Stimulated activated CD4-positive, alpha-beta T cell treated with anti-CD3 and anti-CD28 coated beads, Interleukin-4, amount 100 ng/mL, for 1 hour (primary cell): Measurements from ENCODE around the gene TMEM187.

ENCODE experiments used
- DNase-seq: peaks from one replicate; pipeline ENCODE4 v3.0.0-alpha.2; 2020

The TMEM187 gene

DNA sequence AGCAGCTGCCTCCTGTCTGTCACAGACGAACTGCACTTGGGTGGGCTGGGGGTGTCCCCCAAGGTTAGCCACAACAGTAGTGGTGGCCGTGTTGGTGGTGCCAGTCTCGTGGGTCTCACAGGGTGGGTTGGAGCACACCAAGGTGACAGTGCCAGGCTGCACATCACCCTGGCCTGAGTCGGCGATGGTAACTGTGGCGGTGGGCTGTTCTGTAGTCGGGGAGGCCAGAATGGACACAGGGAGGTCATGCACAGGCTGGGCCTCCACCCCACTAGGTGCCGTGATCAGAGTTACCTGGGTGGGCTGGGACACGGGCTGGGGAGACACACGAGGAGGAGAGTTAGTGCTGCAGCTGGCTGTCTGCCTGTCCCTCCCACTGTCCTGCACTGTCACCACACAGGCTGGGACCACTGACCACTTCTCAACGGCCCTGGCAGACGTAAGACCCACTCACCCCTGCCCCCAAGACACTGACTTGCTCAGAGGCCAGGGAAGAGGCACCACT is 17.3 kb upstream of the TMEM187 start:
- no peak for DNase-seq

DNA sequence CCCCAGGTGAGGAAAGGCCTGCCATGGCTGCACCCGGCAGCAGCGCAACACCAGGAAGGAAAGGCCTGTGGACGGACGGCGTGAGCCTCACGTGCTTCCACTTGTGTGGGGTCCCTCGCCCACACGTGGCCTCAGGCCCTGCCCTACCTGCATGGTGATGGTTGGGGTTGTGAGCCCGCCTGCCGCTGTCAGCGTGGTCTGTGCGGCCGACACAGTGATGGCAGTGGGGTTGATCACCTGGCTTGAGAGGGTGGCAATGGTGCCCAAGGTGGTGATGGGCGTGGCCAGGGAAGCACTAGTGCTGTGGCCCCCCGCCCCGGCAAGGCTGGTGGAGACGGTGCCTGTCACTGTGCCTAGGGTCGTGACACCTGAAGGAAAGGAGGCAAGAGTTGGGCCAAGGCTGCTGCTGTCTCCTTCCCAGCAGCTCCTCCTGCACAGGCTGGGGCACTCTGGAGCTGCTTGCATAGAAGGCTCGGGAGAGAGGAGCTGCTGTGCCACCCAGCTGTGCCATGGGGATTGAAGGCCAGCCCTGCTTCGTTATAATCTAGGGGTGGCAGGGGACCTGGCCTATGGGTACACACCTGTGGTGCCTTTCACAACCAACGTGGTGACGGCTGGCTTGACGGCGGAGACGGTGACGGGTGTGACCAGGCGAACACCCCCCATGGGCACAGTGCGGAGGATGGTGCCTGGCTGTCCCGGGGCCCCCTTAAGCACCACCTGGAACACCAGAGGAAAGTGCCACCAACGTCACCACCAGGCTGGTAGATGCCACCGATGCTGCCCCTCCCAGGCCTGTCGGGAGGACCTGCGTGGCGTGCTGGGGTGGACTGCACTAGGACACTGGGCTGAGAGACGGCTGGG is 16.3 kb upstream of the TMEM187 start:
- DNase-seq: no peak

DNA sequence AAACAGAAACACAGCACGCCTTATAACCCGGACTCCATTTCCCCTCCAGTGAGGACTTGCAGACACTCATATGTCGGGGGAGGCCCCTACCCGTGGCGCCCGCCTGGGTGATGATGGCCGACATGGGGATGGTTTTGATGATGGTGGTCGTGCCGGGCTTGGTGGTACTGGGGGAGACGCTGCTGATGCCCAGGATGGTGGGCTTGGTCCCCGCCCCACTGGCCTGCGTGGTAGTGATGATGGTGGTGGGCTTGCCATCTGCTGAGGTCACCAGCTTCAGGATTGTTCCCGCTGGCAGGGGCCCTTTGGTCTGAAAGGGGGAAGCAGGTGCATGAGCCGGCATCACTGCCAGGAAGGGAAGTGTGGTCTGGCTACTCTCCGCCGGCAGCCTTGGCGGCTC is 15.3 kb upstream of the TMEM187 start:
- no peak for DNase-seq

DNA sequence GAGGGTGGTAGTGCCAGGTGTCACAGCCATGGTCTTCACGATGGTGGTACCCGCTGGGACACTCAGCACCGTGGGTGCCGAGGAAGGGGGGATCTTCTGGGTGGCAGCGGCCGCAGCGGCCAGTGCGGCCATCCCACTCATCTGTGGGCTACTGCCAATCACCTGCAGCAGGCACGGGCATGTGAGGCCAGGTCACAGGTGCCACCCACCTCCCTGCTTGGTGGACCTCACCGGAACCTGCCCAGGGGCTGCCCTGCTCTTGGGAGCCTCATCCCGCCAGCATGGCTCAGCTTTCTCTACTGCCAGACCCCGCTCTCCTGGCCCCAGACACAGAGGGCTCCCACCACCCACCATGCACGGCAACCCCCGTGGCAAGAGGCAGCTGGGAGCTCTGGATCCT is 13.9 kb upstream of the TMEM187 start:
- DNase-seq: no peak

DNA sequence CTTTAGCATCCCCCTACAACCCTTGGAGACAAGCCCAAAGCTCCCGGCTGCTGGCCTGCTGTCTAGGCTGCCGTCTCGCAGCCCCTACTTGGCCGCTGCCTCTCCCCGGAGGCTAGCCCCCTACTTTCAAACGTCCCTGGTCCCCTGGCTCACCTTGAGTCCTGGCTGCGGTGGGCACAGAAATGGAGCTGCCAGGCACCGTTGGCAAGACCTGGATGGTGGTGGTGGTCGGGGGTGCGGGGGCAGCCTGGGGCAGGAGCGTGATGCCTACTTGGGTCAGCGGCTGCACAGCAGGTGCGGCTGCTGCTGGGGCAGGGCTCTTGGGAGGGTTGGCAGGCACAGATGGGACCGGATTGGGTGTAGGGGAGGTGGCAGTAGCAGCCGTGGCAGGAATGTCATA is 12.9 kb upstream of the TMEM187 start:
- DNase-seq: no peak

DNA sequence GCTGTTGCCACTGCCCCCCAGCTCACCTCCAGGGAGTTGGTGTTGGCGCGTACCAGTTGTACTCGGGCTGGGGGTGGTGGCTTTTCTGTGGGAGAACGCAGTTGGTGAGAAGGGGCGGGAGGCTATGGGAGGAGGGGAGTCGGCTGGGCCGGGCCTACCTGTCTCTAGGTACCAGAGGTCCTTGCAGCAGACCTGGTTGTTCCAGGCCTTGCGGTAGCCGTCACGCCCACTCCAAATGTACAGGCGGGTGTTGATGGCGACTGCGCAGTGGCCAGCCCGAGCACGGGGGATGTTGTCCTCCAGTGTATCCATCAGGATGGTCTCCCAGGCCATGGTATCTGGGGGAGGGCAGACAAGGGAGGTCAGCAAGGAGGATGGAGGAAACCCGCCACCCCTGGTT is 12.5 kb upstream of the TMEM187 start:
- no peak for DNase-seq

DNA sequence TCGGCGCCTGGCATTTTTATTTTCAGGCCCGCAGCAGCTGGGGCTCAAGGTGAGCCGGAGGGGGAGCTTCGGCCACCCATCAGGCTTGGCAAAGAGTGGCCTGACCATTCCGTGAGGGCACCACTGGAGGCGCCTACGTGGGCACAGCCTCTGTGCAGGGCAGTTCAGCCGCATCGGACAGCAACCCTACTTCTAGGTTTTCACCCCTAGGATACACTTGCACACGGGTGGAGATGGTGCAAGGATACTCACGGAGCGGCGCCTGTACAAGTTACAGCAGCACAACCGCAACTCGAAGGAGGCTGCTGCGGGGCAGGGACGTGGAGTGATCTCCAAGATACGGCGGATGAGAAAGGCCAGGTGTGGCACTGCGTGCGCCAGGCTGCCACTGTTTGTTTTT is 11.8 kb upstream of the TMEM187 start:
- no peak for DNase-seq

DNA sequence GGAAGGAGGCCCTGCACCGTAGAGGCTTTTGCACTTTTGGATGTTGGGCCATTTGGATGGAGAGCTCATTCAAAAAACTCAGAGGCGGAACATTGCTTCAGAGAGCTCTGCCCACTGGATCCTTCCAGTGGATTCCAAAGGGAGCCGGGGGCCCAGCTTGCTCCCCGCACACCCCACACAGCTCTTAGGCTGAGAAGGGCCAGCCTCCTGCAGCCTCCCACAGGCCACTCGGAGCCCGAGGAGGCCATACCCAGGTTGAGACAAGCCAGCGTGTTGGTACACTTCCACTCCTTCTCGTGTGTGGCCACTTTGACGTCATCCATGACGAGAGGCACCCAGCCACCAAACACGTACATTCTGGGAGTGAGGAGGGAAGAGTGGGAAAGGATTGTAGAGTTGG is 11.3 kb upstream of the TMEM187 start:
- no peak for DNase-seq

DNA sequence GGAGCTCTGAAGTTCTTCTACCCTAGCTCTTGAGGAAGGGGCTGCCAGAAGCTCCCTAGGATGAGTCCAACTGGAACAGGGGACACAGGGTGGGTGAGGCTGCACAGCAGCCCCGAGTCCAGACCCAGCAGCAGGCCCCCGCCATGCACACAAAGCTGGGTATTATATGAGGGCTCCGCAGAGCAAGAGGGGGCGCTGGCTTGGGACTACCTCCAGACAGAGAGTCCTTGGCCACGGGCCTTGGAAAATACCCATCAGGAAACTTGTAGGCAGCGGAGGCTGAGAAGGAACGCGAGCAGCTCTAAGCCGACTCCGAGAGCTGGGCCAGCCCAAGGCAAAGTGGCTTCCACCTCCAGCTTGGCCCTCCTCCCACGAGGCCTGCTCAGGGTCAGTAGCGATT is 9.0 kb upstream of the TMEM187 start:
- DNase-seq: no peak

DNA sequence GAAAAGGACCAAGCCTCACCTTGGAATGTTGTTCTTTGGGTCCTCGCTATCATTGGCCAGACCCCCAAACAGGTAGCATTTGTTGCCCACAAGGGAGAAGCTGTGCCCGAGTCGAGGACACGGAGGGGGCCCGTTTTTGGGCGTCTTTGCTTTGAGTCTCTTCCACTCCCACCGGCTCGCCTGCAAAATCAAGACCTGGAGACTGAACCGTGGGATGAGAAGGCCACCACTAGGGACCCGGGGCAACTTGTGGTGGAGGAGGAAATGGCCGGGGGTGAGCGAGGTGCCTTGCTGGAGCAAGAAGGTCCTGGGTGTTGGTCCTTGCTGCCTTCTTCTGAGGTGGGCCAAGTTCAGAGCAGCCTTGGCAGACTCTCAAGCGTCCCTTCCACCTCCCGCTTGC is 8.4 kb upstream of the TMEM187 start:
- DNase-seq: no peak

DNA sequence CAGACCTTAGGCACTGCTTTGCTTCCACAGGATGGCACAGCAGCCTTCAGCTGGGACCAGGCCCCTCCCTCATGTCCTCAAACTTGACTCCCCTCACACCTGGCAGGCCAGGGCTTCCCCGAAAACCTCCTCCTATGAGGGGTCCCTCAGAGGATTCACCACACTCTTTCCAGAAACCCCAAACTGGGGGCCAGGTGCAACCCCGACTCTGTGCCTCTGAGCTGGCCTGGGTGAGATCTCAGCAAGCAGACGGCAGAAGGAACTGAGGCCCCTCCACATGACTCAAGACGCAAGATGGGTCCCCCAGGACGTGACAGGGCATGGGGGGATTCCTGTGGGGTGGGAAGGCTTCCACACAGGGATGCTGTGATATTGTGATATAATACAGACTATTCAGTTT is 7.1 kb upstream of the TMEM187 start:
- no peak for DNase-seq

DNA sequence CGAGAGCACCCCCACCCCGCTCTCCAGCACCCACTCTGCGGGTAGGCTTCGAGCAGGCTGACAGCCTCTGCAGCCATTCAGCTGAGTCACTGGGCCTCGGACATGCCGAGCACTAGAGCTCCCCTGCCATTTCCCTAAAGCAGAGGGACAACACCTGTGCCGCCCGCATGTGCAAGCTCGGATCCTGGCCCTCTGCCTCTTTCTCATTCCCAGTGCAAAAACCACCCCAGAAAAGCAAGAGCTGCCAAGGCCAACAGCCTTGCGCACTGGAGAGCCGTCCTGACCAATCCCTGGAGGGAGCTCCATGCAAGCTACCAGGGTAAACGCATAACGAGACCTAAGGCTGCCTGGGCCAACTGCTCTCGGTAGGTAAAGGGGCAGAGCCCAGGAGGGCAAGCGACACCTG is 6.3 kb upstream of the TMEM187 start:
- no peak for DNase-seq

DNA sequence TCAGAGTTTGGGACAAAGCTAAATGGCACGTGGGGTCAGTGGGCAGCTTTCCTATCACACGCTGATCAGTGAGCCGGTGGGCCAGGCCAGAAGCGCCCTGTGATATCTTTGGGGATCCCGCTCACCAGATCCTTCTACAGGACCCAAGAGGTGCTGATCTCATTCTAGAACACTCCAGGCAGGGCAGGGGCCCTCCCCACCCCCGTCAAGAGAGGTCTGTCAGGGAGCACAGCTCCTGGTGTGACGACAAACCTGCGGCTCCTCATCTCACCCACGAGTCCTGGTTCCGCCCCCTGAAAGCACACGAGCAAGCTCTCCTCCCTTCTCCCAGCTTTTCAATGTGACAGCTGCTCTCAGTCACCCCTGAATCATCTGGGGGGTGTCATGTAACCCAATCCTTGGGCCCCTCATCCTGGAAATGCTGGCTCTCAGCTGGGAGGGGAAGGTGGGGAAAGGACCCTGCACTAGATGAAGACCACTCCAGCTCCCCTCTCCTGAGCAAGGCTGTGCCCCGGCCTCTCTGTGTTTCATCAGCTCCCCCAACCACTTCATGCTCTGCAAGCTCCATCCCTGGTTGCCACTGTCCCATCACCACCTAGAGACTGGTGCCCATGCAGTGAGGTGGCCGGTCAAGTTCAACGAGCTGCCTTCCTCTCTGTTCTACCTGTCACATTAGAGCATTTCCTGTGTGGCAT is 5.6 kb upstream of the TMEM187 start:
- peak; percentile 55 for DNase-seq

DNA sequence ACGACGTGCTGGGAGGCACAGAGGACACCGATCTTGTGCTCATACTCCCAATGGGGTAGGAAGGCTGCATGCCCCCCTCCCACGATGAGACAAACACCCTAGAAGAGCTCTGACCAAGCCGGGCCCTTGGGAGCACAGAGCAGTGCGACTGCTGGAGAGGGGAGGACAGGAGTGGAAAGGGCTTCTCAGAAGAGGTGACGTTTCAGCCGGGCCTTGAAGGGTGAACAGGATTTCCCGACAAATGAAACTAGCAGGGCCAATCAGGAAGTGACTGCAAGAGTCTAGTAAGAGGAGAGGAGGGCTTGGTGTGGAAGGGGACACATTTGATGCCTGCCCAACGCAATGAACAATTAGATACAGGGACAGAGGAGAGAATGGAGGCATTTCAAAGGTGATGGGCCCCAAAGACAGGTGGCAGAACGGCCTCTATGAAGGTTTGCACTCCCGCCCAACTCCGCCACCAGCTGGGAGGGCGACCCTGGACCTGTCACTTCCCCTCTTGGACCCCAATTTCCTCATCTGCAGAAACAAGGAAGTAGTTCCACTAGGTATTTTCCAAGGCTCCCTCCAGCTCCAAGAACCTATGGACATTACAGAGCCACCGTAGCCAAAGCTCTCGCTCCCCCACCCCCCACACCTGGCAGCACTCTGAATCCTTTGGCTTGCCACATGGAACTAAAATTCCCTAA is 4.9 kb upstream of the TMEM187 start:
- DNase-seq: no peak

DNA sequence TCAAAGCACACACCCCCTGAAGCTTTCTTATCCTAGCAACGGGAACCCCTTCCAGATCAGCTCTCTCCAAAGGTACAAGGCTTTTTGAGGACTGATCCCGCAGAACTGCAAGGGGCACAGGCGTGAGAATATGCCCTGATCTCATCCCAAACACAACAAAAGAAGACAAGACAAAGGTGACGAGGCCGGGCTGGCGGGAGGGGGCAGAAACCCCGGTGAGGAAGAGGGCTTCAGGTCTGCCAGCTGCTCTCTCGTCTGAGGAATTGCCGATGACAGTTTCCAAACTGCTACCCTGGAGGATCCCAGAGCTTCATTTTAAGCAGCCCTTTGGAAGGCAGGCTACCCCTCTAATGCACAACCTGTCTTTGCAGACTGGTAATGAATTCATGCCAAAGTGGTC is 4.3 kb upstream of the TMEM187 start:
- DNase-seq: no peak

DNA sequence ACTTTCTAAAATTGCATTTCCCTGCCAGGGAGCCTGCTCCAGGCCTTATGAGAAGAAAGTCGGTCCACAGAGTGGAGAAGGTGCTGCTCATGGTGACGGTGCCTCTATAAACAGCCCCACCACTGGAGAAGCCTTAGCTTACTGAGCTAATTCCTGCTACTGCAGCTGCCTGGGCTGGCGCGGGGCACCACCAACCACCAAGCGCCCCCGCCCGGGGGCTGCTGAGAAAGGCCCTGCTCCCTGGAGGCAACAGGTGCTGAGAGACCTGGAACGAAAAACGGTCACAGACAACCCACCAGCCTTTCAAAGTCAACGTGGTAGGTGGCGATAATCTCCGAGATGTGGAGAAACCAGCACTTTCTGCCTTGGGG is 3.8 kb upstream of the TMEM187 start:
- DNase-seq: peak; percentile 48

DNA sequence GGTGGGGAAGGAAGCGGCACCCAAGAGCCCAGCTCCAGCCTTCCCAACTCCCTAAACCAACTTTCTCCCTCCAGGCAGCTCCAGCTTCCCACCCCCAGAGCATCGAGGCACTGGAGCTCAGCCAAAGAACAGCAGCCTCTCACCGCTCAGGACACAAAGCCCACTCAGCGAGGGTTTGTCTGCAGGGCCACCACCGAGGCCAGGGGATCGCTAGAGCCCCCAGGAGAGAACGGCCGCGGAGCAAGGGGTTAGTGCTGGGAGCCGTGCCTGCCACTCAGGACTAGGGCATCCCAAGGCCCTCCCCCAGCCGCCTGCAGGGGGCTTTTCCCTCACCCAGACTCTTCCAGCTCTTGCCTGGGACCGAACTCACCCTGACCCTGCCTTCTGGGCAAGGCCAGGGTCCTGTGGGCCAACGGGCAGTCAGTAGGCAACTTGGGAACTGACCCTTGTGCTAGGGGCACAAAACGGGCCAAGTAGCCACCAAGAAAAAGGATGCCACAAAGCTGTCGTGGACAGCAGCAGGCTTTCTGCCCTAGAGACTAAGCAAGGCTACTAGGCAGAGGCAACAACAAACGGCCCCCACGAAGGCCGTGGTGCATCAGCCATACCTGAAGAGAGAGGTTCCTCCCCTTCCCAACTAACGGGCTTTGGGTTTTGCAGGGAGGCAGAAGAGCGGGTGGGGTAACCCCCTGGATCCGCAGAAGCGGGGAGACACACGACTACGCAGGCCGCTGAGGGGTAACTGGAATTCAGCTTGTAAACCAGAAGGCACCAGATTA is 3.2 kb upstream of the TMEM187 start:
- DNase-seq: no peak

DNA sequence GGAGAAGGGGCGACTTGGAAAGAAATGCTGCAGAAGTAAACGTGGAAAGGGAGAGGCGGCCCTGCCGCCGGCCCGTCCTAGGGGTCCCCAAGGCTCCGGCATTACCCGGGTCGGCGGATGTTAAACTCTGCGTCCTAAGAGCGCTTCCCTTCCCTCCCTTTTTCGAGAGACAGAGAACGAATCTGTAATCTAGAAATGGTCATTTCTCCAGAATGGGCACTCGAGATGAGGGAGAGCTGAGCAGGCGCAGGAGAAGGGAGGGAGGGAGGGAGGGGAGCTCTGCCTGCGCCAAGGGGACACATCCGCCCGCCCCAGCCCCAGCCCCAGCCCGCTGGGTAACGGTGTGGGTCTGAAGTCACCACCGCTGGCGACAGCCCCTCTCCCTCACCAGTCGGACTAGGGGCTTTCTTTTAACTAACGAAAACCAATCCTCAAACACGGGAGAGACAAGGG is 2.6 kb upstream of the TMEM187 start:
- no peak for DNase-seq

DNA sequence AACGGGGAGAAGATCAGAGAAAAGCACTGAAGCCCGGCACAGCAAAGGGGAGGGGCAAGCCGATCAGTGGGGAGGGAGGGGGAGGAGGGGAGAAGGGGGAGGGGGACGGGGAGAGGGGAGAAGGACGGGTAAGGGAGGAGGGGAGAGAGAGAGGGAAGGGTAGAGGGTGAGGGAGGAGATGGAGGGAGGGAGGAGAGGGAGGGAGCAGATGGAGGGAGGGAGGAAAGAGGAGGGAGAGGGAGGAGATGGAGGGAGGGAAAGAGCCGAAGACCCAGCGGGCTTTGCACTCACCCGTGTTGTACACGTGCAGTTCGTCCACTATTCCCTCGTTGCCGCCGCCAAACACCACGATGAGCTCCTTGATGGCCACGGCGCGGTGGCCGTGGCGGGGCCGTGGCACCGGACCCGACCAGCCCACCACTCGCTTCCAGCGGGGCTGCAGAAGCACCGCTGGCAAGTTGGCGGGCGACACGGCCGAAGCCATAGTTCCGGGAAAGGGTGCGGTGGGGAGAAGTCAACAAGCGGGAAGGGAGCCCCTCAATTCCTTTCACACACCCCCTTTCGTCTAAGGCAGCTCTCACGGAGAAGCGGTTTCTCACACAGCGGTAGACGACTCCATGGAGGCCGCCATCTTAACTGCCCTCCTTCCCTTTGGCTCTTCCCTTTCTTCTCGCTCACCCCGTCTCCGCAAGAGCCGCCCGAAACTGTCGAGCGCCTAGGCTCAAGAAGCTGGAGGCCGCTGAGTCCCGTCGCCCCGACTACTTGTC is 2.0 kb upstream of the TMEM187 start:
- no peak for DNase-seq

DNA sequence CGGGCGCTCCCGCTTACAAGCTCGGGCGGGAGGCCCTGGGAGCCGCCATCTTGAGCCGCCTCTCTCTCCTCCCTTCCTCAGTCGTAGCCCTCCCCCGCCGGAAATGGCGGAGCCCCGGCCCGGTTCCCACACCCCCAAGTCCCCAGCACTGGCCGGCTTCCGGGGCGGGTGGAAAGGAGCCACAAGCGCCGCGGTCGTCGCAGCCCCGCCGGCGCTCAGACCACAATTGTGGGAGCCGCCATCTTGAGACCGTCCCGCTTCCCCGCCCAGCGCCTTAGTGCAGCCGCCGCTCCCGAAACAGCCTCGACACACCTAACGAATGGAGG is 1.5 kb upstream of the TMEM187 start:
- peak; percentile 82 for DNase-seq

DNA sequence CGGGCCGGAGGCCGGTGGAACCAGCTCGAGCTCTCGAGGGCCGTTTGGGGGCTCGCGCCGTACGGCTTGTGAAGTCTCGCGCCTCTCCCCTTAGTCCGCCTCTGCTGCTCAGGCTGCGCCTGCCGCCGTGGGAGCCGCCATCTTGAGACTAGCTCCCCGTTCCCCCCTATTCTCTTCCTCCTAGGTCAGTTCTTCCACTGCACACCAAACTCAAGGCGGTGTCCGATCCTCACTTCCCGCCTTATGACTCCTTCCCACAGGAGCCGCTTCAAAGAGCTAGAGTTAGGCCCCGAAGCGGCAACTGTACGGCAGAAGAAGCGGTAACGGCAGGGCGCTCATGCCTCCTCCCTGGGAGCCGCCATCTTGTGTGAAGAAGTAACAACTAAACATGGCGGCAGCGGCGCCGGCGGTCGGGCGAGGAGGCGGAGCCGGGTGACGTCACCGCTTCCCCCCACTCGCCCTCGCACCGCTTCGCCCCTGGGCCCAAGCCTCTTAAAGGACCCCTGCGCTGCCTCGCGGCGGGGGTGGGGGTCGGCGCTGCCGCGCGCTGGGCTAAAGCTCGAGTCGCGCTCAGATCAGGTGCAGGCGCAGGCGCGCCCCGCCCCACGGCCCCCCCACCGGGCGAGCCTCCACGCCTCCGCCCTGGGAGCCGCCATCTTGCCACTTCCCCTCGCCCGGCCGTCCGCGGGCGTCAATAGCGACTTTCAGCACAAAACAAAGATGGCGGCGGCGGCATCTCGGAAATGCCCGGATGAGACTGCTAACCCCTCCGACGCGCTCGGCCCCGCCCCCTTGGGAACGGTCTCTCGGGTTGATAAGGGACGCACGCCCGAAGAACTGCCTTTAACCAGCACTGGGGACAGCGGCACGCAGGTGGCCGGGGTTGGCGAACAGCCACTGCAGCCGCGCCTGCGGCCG is 845 bp upstream of the TMEM187 start, which contains the start of gene HCFC1:
HCFC1 (minus strand) TSS at position 369 of the 918 bp plus-strand sequence. CDS start 978 bp downstream, outside the sequence.
- DNase-seq: peak; percentile 87
